Uterus (tissue), 2 donors: ENCODE results near the gene IGF1R.

Experiments used
- CTCF ChIP-seq, 4 experiments: fragments of 200-600 bp in 2 of 4; fragments of 450-650 bp in 2 of 4; sonication (generic) in 2 of 4; IDR thresholded peaks; one replicate each; pipeline ENCODE4 v1.5.1; 2016 to 2019; ENCODE audit warnings: antibody characterized with exemption in 4 of 4, mild to moderate bottlenecking in 2 of 4, moderate library complexity in 1 of 4
- POLR2A ChIP-seq, 2 donors: fragments of 450-650 bp; IDR thresholded peaks; one replicate each; pipeline ENCODE4 v1.6.1; 2016; ENCODE audit warnings: antibody characterized with exemption in 2 of 2, mild to moderate bottlenecking in 1 of 2, moderate library complexity in 1 of 2

- TF ChIP-seq CTCF (IDR thresholded peaks at IDR 0.05), result no peak
- TF ChIP-seq POLR2A (IDR thresholded peaks at IDR 0.05), result no peak
These were observed 151.4 kb downstream of the IGF1R start for GRCh38 chr15:98799461-98800390.
